HG03575 (cell line): ENCODE measurements around the gene ANKMY1.
"Not testable (repeated sequence)": the region's sequence is repeated elsewhere in the genome, so short reads cannot be mapped to it uniquely, and the experiment has no call there.

Source experiments
- ATAC-seq: cut with Tn5 transposase; IDR thresholded peaks from one replicate; pipeline ENCODE4 v1.9.1; 2021; ENCODE audit not compliant: unreplicated experiment, insufficient number of reproducible peaks, low FRiP score; ENCODE audit errors: extremely low read depth

Gene ANKMY1

DNA sequence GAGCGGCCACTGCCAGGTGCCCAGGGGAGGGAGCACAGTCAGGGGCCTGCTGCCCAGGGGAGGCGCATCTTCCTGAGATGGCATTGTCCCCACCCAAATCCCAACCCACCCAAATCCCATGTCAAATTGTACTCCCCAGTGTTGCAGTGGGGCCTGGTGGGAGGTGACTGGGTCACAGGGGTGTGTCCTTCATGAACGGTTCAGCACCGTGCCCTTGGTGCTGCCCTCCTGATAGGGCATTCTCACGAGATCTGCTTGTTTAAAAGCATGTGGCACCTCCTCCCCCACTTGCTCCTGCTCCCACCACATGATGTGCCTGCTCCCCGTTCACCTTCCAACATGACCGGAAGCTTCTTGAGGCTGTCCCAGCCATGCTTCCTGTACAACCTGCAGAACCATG is 27.6 kb downstream of the ANKMY1 start:
- ATAC-seq: no peak

DNA sequence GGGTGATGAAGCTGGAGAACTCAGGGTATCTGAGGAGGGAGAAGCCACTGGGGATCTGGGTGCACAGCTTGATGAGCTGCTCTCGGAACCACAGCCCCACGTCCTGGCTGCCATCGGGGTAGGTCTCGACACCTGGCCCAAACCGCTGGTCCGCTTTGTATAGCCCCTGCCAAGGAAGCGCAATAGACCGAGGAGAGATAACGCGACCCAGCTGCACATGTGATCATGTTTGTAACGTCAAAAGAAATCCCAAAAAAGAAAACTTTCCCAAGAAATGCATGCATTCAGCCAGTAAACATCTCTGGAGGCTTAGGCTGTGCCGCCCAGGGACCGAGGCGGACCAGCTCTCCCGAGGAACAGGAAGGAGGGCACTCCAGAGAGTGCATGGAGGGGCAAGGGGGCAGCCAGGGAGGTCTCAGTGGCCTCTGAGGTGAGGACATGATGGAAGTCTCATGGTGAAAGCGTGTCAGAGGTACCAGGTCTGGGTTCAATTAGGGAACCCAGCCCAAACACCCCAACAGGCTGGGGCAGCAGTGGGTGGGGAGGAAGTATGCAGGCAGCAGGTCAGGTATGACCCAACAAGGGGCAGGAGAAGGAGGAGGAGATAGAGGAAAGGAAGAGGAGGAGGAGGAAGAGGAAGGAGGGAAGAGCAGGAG is 28.3 kb downstream of the ANKMY1 start:
- ATAC-seq: no peak

DNA sequence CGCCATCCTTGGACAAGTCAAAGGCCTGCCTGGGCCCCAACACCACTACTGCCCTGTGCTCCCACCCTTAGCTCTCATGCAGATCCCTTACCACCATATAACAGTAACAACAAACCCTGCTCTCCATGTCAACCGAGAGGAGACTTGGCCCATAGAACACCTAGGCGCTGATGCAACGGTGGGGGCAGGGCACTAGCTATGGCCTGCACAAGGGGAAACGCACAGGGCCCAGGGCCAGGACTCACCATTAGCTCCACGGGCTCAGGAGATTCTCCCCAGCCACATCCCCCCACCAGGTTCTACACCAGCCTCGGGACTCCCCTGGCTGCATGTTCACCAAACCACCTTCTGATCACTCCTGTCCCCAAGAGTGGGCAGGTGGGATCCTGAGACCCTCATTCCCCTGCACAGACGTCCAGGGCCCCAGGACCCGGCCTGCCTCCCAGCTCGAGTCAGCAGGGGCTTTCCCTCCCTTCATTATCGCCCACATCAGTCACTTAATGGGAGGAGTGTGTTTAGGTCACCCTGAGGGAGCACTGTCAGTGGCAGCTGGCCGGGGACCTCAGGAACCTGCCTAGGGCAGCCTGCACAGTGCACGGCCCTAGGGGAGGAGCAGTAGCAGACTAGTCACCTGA is 29.3 kb downstream of the ANKMY1 start:
- no peak for ATAC-seq

DNA sequence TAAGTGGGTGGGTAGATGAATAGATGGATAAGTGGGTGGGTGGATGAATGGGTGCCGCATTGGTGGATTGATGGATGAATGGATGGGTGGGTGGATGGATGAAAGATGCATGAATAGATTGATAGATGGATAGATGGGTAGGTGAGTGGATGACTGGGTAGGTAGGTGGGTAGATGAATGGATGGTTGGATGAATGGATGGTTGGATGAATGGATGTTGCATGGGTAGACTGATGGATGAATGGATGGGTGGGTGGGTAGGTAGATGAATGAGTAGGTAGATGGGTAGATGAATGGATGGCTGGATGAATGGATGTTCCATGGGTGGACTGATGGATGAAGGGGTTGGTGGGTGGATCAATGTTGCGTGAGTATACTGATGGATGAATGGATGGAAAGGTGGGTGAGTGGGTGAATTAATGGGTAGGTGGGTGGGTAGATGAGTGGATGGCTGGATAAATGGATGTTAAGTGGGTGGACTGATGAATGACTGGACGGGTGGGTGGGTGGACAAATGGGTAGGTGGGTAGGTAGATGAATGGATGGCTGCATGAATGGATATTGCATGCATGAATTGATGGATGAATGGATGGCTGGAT is 30.5 kb downstream of the ANKMY1 start:
- no peak for ATAC-seq

DNA sequence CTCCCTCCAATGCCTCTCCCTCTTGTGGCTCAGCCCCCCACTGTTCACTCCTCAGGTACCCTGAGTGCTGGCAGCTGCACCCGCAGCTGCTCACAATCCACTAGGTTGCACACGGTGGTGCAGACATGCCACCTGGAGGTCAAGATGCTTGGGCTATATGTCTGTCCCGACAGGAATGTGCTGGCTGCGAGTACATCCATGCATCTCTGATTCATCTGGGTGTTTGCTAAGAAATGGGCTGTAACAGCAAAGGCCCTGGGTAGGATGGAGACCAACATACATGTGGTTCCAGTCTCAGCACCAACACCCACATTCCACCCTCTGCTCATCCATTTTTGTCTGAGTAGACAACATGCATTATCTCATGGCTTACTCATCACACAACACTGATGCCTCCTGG is 31.3 kb downstream of the ANKMY1 start:
- no peak for ATAC-seq

DNA sequence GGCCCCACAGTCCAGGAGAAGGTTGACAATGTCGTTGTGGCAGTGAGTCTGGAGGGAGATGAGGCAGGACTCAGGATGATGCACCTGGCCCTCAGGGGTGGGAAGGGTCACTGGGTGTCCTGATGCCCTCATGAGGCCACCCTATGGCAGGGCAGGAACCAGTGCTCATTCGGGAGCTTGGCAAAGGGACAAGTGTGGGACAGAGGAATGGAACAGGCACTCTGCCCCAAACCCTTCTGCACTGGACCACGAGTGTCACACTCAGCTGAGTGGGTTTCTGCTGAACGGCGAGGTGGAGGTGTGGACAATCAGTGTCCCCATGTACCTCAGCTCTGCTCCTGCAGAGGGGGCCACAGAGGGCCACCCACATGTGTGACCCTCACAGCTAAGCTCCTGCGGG is 32.0 kb downstream of the ANKMY1 start:
- ATAC-seq: no peak

DNA sequence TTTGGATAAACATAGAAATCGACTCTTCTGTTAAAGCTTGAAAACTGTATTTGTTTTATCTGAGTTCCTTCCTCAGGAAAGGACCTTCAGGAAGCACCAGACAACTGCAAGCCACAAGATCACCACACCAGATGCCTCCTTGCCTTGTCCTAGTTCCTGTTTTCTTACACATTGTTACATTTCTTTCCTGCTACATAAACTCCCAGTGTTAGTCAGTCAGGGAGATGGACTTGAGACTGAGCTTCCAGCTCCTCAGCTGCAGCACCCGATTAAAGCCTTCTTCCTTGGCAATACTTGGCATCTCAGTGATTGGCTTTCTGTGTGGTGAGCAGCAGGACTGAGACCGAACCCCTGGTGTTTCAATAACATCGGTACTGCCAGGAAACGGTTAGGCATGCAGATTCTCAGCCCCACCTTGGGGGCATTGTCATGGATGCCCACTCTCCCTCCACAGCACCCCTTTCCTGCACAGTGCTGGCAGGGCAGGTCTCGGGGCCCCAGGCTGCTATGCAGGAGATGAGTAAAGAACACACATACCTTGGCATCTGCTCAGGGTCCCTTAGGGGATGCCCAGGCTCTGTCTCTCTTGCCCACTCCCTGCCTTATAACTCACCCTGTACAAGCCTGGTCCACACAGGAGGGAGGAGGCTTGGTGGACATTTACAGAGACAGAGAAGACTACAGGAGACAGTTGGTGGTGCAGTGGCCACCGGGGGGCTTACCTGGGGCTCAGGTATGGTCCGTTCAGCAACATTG is 32.6 kb downstream of the ANKMY1 start:
- no peak for ATAC-seq

DNA sequence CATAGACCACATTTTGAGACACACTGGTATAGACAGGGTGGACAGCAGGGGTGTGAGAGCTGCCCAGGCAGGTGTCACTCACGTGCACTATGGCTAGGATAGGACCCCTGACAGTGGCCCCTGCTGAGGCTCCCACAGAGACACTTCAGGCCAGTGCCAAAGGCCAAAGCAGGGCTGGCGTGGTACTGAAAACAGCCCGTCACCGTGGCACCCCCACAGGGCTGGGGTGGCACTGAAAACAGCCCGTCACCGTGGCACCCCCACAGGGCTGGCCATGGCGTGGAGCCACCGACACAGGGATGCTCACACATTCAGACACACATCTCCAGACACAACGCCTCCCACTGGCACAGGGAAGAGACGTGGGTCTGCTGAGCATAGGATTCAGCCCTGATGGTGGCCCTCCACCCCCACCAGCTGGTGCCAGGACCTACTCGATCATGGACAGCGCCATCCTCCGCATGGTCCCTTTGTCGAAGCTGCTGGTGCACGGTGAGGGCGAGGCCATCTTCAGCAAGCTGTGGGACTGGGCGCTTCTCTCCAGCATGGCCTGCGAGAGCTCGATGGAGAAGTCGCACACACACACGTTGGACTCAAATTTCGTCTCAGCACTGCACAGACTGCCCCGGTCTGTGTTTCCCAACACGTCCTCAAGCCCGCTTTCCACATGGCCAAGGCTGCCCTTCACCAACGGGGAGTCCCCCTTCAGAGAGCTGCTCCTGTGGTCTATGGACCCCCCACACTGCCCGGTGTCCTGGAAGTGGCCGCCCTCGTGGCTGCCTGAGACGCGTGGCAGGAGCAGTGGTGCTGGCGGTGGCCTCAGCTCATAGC is 34.1 kb downstream of the ANKMY1 start:
- ATAC-seq: no peak

DNA sequence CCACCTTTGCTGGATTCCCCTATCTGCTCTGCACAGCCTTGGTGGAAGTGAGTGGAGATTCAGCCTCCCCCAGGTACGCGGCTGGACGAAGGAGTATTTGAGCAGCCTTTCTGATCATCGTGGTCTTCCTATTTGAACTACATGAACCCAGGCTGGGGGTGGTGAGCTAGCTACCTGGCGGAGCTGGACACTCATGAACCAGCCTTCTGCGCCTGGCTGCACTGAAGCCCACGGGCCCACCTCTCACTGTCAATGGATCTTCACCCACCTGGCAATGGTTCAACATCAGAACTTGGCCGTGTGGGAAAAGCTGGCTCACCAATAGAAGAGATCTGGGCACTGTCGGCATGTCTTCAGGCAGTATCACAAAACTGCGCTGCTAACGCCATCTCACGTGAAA is 35.4 kb downstream of the ANKMY1 start:
- ATAC-seq: no peak

DNA sequence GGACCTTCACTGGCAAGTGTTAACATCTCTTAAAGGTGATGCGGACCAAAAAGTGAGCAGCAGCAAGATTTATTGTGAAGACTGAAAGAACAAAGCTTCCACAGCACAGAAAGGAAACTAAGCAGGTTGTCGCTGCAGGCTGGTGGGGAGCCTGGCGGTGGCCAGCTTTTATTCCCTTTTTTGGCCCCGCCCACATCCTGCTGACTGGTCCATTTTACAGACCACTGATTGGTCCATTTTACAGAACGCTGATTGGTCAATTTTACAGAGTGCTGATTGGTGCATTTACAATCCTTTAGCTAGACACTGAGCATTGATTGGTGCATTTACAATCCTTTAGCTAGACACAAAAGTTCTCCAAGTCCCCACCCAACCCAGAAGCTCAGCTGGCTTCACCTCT is 35.9 kb downstream of the ANKMY1 start:
- not testable (repeated sequence) for ATAC-seq

DNA sequence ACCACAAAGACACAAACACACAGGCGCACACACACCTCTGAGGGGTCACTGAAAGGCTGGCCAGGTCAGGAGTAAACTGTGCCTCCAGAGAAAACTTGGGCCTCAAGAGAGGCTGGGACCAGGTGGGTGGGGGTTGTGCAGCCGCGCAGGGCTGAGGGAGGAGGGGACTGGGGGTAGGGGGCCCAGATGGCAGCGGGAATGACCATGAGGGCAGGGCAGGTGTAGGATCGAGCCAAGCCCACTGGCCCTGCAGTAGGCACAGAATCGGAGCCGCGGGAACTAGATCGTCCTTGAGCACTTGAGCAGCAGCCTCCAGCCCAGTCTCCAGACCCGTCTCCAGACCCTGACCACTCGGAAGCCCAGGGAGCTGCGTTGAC is 36.8 kb downstream of the ANKMY1 start:
- ATAC-seq: no peak

DNA sequence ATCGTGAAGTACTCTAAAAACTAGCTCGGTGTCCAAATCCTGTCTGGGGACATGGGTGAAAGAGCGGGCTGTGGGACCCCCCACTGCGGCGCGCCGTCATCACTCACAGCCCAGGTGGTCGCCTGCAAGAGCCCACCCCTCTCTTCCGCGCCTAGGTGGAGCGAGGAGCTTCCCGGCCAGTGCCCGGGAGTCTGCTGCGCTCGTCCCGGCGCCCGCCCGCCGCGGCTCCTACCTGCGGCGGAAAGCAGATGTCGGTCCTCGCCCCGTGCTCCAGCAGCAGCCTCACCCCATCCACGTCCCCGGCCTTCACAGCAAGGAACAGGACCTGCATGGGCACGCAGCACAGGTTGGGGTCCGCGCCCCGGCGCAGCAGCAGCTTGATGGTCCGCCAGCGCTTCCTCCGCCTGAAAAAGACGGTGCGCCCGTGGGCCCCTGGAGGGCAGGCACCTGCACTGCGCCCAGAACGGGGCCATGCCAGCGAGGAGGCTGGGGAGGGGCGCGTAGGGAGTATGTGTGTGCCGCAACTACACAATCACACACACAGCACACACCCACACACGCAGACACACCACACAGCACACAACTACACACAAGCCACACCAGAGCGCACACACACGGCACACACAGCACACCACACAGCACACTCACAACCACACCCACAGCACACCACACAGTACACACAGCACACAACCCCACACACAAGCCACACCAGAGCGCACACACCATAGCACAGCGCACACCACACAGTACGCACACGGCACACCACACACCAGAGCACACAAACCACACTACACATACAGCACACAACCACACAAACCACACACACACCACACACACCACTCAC is 37.4 kb downstream of the ANKMY1 start:
- ATAC-seq: no peak

DNA sequence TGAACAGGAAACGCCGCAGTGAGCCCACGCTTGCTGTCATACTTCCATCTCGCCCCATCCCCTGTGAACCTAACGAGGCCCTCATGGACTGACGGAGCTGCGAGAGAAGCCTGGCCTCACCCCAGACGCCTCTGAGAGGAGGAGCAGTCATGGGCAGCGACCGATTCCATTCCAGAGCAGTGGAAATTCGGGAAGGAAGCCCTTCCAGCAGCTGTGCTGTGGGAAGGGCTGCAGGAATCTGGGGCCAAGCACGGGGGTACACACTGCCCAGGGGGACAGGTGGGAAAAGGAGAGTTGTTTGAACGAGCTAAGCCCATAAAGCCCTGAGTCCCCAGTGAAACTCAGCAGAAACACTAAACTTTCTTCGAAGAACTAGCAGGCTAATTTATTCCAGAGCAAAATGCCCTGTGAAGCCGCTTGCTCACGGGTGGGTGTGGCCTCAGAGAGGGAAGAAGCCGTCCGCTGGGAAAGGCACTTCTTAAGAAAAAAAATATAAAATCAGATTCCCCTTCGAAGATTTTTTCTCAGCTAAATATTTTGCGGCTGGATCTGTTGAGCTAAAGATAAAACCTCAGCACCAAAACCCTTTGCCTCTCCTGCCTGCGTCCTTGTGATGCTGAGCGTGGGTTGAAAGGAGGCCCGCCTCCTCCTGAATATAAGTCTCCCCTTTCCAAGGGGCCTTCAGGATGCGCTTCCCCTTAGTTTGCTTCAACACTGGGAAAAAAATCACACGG is 38.2 kb downstream of the ANKMY1 start:
- no peak for ATAC-seq

DNA sequence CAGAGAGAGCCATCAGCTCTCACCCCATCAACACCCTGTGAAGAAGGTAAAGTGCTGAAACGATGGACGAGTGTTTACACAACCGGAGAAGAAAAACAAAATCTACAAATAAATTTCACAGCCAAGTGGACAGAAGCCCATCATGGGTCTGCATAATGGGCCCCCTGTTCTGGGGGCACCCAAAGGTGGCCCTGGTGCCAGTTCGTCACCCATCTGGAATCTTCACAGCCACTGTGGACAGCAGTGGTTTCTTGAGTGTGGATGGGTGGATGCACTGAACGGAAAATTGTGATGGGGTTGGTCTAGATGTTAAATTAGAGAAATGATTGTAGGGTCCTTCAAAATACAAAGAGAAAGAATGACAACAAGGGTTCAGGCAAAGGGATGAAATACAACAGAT is 38.8 kb downstream of the ANKMY1 start:
- no peak for ATAC-seq

DNA sequence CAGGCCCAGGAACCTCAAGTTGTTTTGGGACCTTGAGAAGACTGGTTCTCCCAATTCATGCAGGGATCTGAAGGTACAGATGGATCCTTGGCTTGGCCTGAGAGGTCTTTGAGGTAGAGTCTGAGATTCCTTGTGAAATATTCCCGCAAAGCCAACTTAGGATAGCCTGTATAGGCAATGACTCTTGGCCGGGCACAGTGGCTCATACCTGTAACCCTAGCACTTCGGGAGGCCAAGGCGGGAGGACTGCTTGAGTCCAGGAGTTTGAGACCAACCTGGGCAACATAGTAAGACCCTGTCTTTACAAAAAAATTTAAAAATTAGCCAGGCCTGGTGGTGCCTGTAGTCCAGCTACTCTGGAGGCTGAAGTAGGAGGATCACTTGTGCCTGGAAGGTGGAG is 40.4 kb downstream of the ANKMY1 start:
- no peak for ATAC-seq

DNA sequence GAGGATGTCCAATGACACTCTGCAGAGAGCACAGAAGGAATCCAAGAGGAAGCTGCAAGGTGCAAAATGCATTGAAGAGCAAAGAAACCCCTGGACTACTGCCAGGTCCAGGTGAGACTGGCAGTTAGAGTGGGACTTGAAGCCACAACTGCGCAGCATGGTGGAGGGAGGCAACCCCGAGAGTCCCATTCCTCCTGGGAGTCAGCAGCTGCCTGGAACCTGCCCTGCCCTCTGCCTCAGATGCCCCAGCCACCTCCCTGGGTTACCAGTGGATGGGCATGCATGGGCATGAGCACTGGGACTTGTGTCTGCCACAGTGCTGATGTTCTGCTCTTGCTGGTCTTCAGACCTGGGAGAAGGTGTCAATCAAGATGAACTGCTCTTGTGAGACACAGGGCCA is 43.2 kb downstream of the ANKMY1 start:
- ATAC-seq: no peak

DNA sequence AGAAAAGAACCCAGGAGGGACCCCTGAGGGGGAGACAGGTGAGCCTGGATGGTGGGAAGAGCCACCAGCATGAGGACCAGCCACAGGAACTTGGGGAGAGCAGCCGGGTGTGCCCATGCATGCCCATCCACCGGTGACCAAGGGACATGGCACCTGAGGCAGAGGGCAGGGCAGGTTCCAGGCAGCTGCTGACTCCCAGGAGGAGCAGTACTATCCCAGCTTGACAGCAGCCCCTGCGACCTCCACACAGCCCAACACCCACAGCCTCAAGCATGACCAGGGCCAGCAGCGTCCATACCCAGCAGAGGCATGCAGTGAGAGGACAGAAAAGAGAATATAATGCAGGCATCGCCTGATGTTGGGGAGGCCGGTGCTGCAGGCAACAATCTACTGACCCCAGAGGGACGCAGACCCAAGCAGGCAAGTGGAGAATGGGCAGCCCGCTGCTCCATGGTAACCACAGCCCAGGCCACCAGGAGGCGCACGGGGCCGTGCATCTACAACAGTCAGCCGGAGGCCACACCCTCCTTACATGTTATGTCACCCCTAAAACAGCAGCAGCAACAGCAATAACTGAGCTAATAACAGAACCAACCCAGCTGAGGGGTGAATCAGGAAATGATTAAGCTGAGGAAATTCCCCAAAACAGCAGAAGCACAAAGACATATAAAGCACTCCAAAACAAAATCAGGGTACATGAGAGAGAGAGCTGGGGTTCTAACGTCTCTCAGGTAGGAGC is 44.1 kb downstream of the ANKMY1 start:
- no peak for ATAC-seq
